ENCODE results near the gene CMIP. TPM values are rescaled to one million over a fixed set of nuclear protein-coding genes. Genes with fewer than 3 reads are reported as not detected.

The CMIP gene
- total RNA-seq, 1 experiment from 2014 or later: 48.2 TPM

GRCh38 chr16:81693744-81694303 is 249.2 kb downstream of the CMIP start:
- peaks cover 11 to 22% of the 10 kb centered on the region in 2 experiments for H3K4me1 Mint-ChIP-seq
- Histone ChIP-seq H3K79me2 (ENCODE audit: insufficient read depth, low read length) (no peaks in the 10 kb centered on the region), H3K14ac (ENCODE audit: insufficient read depth, low read length) (no peak overlapping the region), H2BK5ac (ENCODE audit: insufficient read length, low read length) (no peak overlapping the region), H3K4ac (ENCODE audit: low read depth, low read length) (no peak overlapping the region), H2BK15ac (ENCODE audit: low read depth, low read length) (no peak overlapping the region), H4K8ac (replicated peaks; ENCODE audit: insufficient read length, low read depth, low read length) (no peak overlapping the region), H4K20me1 (ENCODE audit: control insufficient read depth, insufficient read depth, insufficient read length) (peaks cover 2% of the 10 kb centered on the region), H4K5ac (ENCODE audit: insufficient read length, low read depth, low read length) (no peak overlapping the region), H4K91ac (ENCODE audit: insufficient read length, low read depth, low read length) (no peak overlapping the region), H3K9me3 (ENCODE audit: control insufficient read depth, low read depth, low read length) (no peaks in the 10 kb centered on the region), H3K56ac (ENCODE audit: insufficient read length, low read depth, low read length) (no peak overlapping the region), H3K4me1 (ENCODE audit: insufficient read depth, low read length) (no peaks in the 10 kb centered on the region), H3K23me2 (ENCODE audit: insufficient read length, low read depth, low read length, poor library complexity, severe bottlenecking) (no peaks in the 10 kb centered on the region), H3K23ac (ENCODE audit: insufficient read length, low read depth, low read length) (no peak overlapping the region), H2AK5ac (ENCODE audit: insufficient read length, low read length) (no peak overlapping the region), H2BK20ac (ENCODE audit: low read depth, low read length, poor library complexity, severe bottlenecking) (no peak overlapping the region), H3K18ac (ENCODE audit: insufficient read length, low read depth, low read length) (no peak overlapping the region), H3K79me1 (ENCODE audit: insufficient read depth, low read depth, low read length, poor library complexity, severe bottlenecking) (no peaks in the 10 kb centered on the region), H3K27ac (ENCODE audit: insufficient read length, low read depth, low read length) (no peak overlapping the region), H3K9ac (ENCODE audit: extremely low read depth, insufficient read length, low read length) (no peak overlapping the region), H3K4me2 (ENCODE audit: insufficient read depth, insufficient read length, low read length) (no peak overlapping the region), H3K27me3 (ENCODE audit: insufficient read depth, low read length) (no peaks in the 10 kb centered on the region), H2BK12ac (ENCODE audit: insufficient read length, low read depth, low read length) (no peak overlapping the region), H2AFZ (ENCODE audit: low read length) (no peak overlapping the region), H2BK120ac (ENCODE audit: low read depth, low read length, poor library complexity, severe bottlenecking) (no peak overlapping the region), H3T11ph (ENCODE audit: low read length) (no peak overlapping the region)
- no peaks in the 10 kb centered on the region for H3K9me3 Mint-ChIP-seq
- no peak for DNase-seq
- no peak for TF ChIP-seq CTCF (conservative IDR thresholded peaks at IDR 0.05)
- H3K27me3 Mint-ChIP-seq (ENCODE audit: low read depth): no peaks in the 10 kb centered on the region
- peak overlapping the region in 2 of 3 experiments; percentile 49 to 64; a peak in 3 of 7 replicates for H3K27ac Mint-ChIP-seq
- H3K36me3 Mint-ChIP-seq (ENCODE audit: insufficient read depth in 1 of 3, low read depth in 3 of 3): peaks cover 21 to 35% (median 33%) of the 10 kb centered on the region in 3 experiments; a peak in 6 of 7 replicates
- no peak overlapping the region for H3K4me3 Mint-ChIP-seq
- no CpG with 5 or more reads among the region's 9 CpGs for WGBS (ENCODE audit: extremely low coverage, insufficient read length, low lambda C conversion rate)

All from H9 (cell line).